ENCODE results near the gene PROX1.

Gene PROX1

DNA sequence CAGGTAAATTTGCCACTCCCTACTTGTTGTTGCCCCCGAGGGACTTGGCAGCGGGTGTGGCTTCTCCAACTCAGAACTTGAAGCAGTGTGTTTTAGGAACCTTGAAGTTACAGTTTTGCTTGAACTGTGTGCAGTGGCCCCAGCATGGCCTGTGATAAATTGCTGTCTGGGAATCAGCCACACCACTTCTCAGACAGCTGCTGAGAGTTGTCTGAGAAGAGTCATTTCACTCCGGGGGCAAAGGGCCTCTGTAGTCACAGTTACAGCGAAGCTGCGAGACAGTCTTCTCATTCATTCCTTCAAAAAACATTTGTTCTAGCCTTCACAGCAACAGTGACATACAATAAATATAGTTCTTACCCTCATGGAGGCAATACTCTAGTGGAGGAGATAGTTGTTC, 70.3 kb downstream of the PROX1 start:
- DNase-seq (ENCODE audit: extremely low spot score), result no peak
- POLR2A ChIA-PET, result no interaction called here
- CTCF ChIA-PET, result no interaction called here
- no peak for TF ChIP-seq ZNF384 (IDR thresholded peaks at IDR 0.05)
- TF ChIP-seq FOXK2 (IDR thresholded peaks at IDR 0.05), result no peak
- no peak for TF ChIP-seq SP1 (IDR thresholded peaks at IDR 0.05)
- TF ChIP-seq ARNT (IDR thresholded peaks at IDR 0.05), result no peak
- no peak for TF ChIP-seq ELF4 (IDR thresholded peaks at IDR 0.05)
- no peak for TF ChIP-seq LEF1 (IDR thresholded peaks at IDR 0.05; ENCODE audit: borderline replicate concordance)
- no peak for TF ChIP-seq HDGF (IDR thresholded peaks at IDR 0.05; ENCODE audit: borderline replicate concordance)
- no peak for TF ChIP-seq CTBP1 (IDR thresholded peaks at IDR 0.05; ENCODE audit: borderline replicate concordance)
- TF ChIP-seq TARDBP (IDR thresholded peaks at IDR 0.05), result no peak
- TF ChIP-seq, protein P1, sequence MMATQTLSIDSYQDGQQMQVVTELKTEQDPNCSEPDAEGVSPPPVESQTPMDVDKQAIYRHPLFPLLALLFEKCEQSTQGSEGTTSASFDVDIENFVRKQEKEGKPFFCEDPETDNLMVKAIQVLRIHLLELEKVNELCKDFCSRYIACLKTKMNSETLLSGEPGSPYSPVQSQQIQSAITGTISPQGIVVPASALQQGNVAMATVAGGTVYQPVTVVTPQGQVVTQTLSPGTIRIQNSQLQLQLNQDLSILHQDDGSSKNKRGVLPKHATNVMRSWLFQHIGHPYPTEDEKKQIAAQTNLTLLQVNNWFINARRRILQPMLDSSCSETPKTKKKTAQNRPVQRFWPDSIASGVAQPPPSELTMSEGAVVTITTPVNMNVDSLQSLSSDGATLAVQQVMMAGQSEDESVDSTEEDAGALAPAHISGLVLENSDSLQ (IDR thresholded peaks at IDR 0.05), result no peak
- TF ChIP-seq L3MBTL2 (conservative IDR thresholded peaks at IDR 0.05), result no peak
- TF ChIP-seq BHLHE40 (IDR thresholded peaks at IDR 0.05; ENCODE audit: borderline replicate concordance), result no peak
- no peak for TF ChIP-seq NFRKB (IDR thresholded peaks at IDR 0.05)
- TF ChIP-seq FOXM1 (IDR thresholded peaks at IDR 0.05; ENCODE audit: borderline replicate concordance), result no peak
- TF ChIP-seq SUZ12 (IDR thresholded peaks at IDR 0.05), result no peak
- TF ChIP-seq FOXA1 (IDR thresholded peaks at IDR 0.05), result no peak

DNA sequence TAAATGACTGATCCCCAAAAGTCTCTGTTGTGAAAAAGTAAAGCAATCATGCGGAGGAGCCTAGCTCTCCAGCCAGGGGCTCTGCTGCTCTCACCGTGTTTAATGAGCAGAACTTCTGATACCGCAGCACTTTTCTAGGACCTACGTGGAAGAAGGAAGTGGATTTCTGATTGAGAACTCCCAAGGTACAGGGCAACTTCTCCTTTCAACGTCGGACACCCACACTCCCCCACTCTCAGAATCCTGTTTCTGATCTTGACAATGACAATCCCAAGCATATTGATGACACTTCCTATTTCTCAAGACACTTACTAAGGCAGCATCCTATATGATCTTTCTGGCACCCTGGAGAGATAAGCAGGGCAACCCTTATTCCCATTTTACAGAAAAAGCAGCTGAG, 78.4 kb downstream of the PROX1 start:
- TF ChIP-seq FOXK2 (IDR thresholded peaks at IDR 0.05) (no peak), ARNT (IDR thresholded peaks at IDR 0.05) (no peak), SUZ12 (IDR thresholded peaks at IDR 0.05) (no peak), ZNF384 (IDR thresholded peaks at IDR 0.05) (no peak), LEF1 (IDR thresholded peaks at IDR 0.05; ENCODE audit: borderline replicate concordance) (no peak), SP1 (IDR thresholded peaks at IDR 0.05) (no peak), L3MBTL2 (conservative IDR thresholded peaks at IDR 0.05) (no peak), FOXM1 (IDR thresholded peaks at IDR 0.05; ENCODE audit: borderline replicate concordance) (no peak), BHLHE40 (IDR thresholded peaks at IDR 0.05; ENCODE audit: borderline replicate concordance) (no peak), TARDBP (IDR thresholded peaks at IDR 0.05) (no peak), ELF4 (IDR thresholded peaks at IDR 0.05) (no peak), CTBP1 (IDR thresholded peaks at IDR 0.05; ENCODE audit: borderline replicate concordance) (no peak)
- TF ChIP-seq, protein P1 (IDR thresholded peaks at IDR 0.05), result no peak
- CTCF ChIA-PET, result no interaction called here
- no peak for DNase-seq (ENCODE audit: extremely low spot score)
- POLR2A ChIA-PET, result no interaction called here

DNA sequence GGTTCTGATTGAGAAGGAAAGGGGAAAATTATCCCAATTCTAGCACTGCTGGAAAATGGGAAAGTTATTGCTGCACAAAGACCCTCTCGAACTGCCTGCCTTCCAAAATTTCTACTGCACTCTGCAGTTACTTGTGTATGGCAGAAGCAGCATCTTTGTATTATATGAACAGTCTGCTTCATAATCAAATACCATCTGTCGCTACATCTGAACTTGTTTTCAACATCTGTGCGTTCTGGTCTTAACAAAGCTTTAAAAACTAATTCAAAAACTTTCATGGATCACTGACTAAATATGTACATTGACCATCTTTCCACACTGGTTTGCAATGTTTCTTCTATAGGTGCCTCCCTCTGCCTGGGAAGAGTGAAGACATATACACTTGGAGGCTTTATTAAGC, 79.2 kb downstream of the PROX1 start:
- POLR2A ChIA-PET, result no interaction called here
- DNase-seq (ENCODE audit: extremely low spot score), result no peak
- TF ChIP-seq LEF1 (IDR thresholded peaks at IDR 0.05; ENCODE audit: borderline replicate concordance) (no peak), ZNF384 (IDR thresholded peaks at IDR 0.05) (no peak), FOXM1 (IDR thresholded peaks at IDR 0.05; ENCODE audit: borderline replicate concordance) (no peak), ARNT (IDR thresholded peaks at IDR 0.05) (no peak), SP1 (IDR thresholded peaks at IDR 0.05) (no peak)
- CTCF ChIA-PET, result no interaction called here

DNA sequence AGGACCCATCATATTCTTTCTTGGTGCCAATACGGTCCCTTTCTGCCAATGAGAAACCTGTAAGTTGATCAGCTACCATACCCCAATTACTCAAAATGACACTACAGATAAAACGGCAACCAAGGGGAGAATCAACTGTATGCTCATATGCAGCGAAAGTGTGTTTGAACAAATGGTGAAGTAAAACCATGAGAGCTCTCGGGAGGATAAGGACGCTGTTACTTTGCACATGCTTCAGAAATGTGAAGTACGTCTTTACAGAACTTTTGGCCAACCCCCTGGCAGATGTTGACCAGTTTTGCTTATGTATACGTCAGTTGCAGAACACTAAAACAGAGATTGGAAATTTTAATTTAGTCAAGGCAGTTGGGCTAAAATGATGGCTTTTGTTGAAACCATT, 79.6 kb downstream of the PROX1 start:
- CTCF ChIA-PET, result no interaction called here

DNA sequence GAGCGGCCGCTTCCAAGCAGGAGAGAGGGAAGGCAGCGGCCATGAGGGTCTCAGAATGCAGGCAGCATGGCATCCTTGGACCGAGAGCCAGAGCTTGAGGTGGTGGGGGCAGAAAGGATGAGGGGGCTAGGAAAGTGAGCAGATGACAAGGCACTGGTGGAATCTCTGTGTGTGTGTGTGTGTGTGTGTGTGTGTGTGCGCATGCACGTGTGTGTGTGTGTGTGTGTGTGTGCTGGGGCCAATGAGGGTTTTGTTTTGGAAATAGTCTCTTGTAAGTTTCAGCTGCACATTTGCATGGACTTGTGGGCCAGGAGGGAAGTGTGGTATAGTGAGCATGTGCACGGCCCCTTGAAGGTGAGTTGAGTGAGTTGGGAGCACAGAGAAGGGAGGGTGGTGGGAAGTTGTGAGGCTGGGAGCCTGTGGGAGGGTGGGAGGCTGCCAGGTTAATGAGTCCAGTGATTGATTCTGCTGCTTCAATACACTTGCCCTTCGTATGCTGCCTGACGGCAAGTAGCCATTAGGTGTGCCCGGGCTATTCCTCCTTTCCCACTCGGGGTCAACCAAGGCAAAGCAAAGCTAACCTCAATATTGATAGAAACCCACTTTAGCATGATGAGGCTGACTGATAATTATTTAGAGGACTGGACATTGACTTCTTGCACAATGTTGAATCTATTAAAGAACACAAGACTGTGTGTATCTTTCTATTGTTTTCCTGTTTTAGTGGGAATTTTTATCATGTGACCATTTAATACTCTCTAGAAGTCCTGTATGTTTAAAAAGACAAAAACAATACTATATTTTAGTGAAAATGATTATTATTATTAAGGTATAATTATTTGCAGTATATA, 80.3 kb downstream of the PROX1 start:
- DNase-seq (ENCODE audit: extremely low spot score), result no peak
- no peak for TF ChIP-seq FOXA1 (IDR thresholded peaks at IDR 0.05)
- TF ChIP-seq FOXK2 (IDR thresholded peaks at IDR 0.05), result no peak
- TF ChIP-seq ARNT (IDR thresholded peaks at IDR 0.05), result no peak
- no peak for TF ChIP-seq FOXM1 (IDR thresholded peaks at IDR 0.05; ENCODE audit: borderline replicate concordance)
- TF ChIP-seq ZNF384 (IDR thresholded peaks at IDR 0.05), result no peak
- TF ChIP-seq, protein P1 (IDR thresholded peaks at IDR 0.05), result no peak
- no peak for TF ChIP-seq NFRKB (IDR thresholded peaks at IDR 0.05)
- TF ChIP-seq L3MBTL2 (conservative IDR thresholded peaks at IDR 0.05), result no peak
- ChIA-PET CTCF (no interaction called here), POLR2A (no interaction called here)

More for the DNA sequence above, 79.6 kb downstream of the PROX1 start:
- TF ChIP-seq CTBP1 (IDR thresholded peaks at IDR 0.05; ENCODE audit: borderline replicate concordance), result no peak
- POLR2A ChIA-PET, result no interaction called here
- DNase-seq (ENCODE audit: extremely low spot score), result no peak

DNA sequence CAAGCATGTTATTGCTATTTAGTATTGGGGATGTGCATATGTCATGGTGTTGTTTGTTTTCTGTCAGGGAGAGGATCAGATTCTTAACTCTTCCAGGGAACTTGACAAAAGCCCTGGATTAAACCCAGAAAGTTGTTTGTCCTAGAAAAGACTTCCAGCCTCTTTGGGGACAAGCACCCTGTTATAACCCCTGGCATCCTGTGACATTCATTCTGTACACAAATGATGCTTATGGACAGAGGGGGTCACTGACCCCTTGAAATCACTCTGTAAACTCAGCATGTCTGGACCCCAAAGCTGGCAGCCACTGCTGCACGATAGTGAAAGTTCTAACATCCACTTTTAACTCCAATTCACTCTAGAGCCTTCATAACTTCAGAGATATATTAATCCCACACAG, 81.2 kb downstream of the PROX1 start:
- no peak for DNase-seq (ENCODE audit: extremely low spot score)
- CTCF ChIA-PET, result no interaction called here
- POLR2A ChIA-PET, result no interaction called here
- TF ChIP-seq ELF4 (IDR thresholded peaks at IDR 0.05) (no peak), BHLHE40 (IDR thresholded peaks at IDR 0.05; ENCODE audit: borderline replicate concordance) (no peak), TARDBP (IDR thresholded peaks at IDR 0.05) (no peak), L3MBTL2 (conservative IDR thresholded peaks at IDR 0.05) (no peak), FOXM1 (IDR thresholded peaks at IDR 0.05; ENCODE audit: borderline replicate concordance) (no peak), SUZ12 (IDR thresholded peaks at IDR 0.05) (no peak), FOXK2 (IDR thresholded peaks at IDR 0.05) (no peak), ARNT (IDR thresholded peaks at IDR 0.05) (no peak), LEF1 (IDR thresholded peaks at IDR 0.05; ENCODE audit: borderline replicate concordance) (no peak), SP1 (IDR thresholded peaks at IDR 0.05) (no peak), HDGF (IDR thresholded peaks at IDR 0.05; ENCODE audit: borderline replicate concordance) (no peak), ZNF384 (IDR thresholded peaks at IDR 0.05) (no peak), FOXA1 (IDR thresholded peaks at IDR 0.05) (no peak), CTBP1 (IDR thresholded peaks at IDR 0.05; ENCODE audit: borderline replicate concordance) (no peak), NFRKB (IDR thresholded peaks at IDR 0.05) (no peak)
- TF ChIP-seq, protein P1 (IDR thresholded peaks at IDR 0.05), result no peak

All from HEK293T (cell line).